MM.1S (cell line): Measurements from ENCODE around the gene KCNJ1.

Experiments used
- DNase-seq: peaks from one replicate; pipeline ENCODE4 v3.0.0-alpha.2; 2015
- H2AFZ ChIP-seq: fragments of 300-600 bp; sonication (generic); 2 replicates; pipeline ENCODE4 v1.6.0; 2016; ENCODE audit warnings: antibody characterized with exemption, low read length
- H3F3A ChIP-seq: fragments of 300-600 bp; sonication (generic); 2 replicates; pipeline ENCODE4 v1.6.1; 2016; ENCODE audit warnings: mild to moderate bottlenecking, antibody characterized with exemption, low read length, moderate library complexity, mixed read lengths; ENCODE audit not compliant: insufficient read depth
- H3K27ac ChIP-seq: fragments of 300-600 bp; sonication (generic); 2 replicates; pipeline ENCODE4 v1.5.1; 2016; ENCODE audit warnings: mild to moderate bottlenecking, low read length
- H3K27me3 ChIP-seq: fragments of 300-600 bp; sonication (generic); replicated peaks from 2 replicates; pipeline ENCODE4 v1.6.0; 2016; ENCODE audit warnings: low read length; ENCODE audit not compliant: insufficient read depth
- H3K36me3 ChIP-seq: fragments of 300-600 bp; sonication (generic); replicated peaks from 2 replicates; pipeline ENCODE4 v1.6.1; 2016; ENCODE audit warnings: mild to moderate bottlenecking, low read length, mixed read lengths; ENCODE audit not compliant: insufficient read depth
- H3K4me1 ChIP-seq: fragments of 300-600 bp; sonication (generic); 2 replicates; pipeline ENCODE4 v1.6.1; 2016; ENCODE audit warnings: low read length, mixed read lengths
- H3K4me2 ChIP-seq: fragments of 300-600 bp; sonication (generic); 2 replicates; pipeline ENCODE4 v1.6.0; 2016; ENCODE audit warnings: low read depth, low read length
- H3K4me3 ChIP-seq: fragments of 300-600 bp; sonication (generic); 2 replicates; pipeline ENCODE4 v1.5.1; 2016; ENCODE audit warnings: low read length, mixed read lengths
- H3K79me2 ChIP-seq: fragments of 300-600 bp; sonication (generic); 2 replicates; pipeline ENCODE4 v1.6.1; 2016; ENCODE audit warnings: mixed run types, low read length, mixed read lengths
- H3K9ac ChIP-seq: fragments of 300-600 bp; sonication (generic); 2 replicates; pipeline ENCODE4 v1.6.1; 2016; ENCODE audit warnings: low read length, mixed read lengths
- H3K9me2 ChIP-seq: fragments of 300-600 bp; sonication (generic); replicated peaks from 2 replicates; pipeline ENCODE4 v1.6.1; 2016; ENCODE audit warnings: mild to moderate bottlenecking, low read length, mixed read lengths; ENCODE audit not compliant: insufficient read depth
- H3K9me3 ChIP-seq: fragments of 300-600 bp; sonication (generic); replicated peaks from 2 replicates; pipeline ENCODE4 v1.6.1; 2016; ENCODE audit warnings: mild to moderate bottlenecking, low read length, mixed read lengths; ENCODE audit not compliant: insufficient read depth
- H4K20me1 ChIP-seq: fragments of 300-600 bp; sonication (generic); 2 replicates; pipeline ENCODE4 v1.6.1; 2016; ENCODE audit warnings: mild to moderate bottlenecking, low read length, moderate library complexity, mixed read lengths; ENCODE audit not compliant: insufficient read depth
- CTCF ChIP-seq: fragments of 300-600 bp; sonication (generic); IDR thresholded peaks from 2 replicates; pipeline ENCODE4 v1.5.1; 2016; ENCODE audit warnings: antibody characterized with exemption, low read length, mixed read lengths
- EZH2 ChIP-seq: fragments of 300-600 bp; sonication (generic); optimal IDR thresholded peaks from 2 replicates; pipeline ENCODE3; 2017; ENCODE audit warnings: low read depth, mild to moderate bottlenecking, antibody characterized with exemption, low read length, mixed read lengths
- EZH2phosphoT487 ChIP-seq: fragments of 300-600 bp; sonication (generic); IDR thresholded peaks from 2 replicates; pipeline ENCODE4 v1.6.1; 2018; ENCODE audit warnings: antibody characterized with exemption, low read length

KCNJ1 gene

GRCh38 chr11:128835741-128836430, 31.2 kb downstream of the KCNJ1 start:
- Histone ChIP-seq H3K36me3 (no peaks in the 10 kb centered on the region), H3K27ac (no peak overlapping the region), H3K9me2 (no peaks in the 10 kb centered on the region), H3K4me2 (no peak overlapping the region), H2AFZ (no peak overlapping the region), H4K20me1 (no peaks in the 10 kb centered on the region), H3K4me3 (no peak overlapping the region), H3K79me2 (no peaks in the 10 kb centered on the region; the same call in 1 of the 2 replicates), H3K9me3 (no peaks in the 10 kb centered on the region), H3K4me1 (peaks cover 13% of the 10 kb centered on the region), H3K27me3 (no peaks in the 10 kb centered on the region), H3K9ac (no peak overlapping the region), H3F3A (peaks cover 2% of the 10 kb centered on the region)
- DNase-seq: no peak
- no peak for TF ChIP-seq EZH2phosphoT487
- no peak for TF ChIP-seq EZH2
- TF ChIP-seq CTCF: no peak

GRCh38 chr11:128834157-128834556, 32.9 kb downstream of the KCNJ1 start:
- no peaks in the 10 kb centered on the region for H3K27me3 ChIP-seq
- H3K4me1 ChIP-seq: peaks cover 22% of the 10 kb centered on the region
- DNase-seq: no peak
- H3K9me3 ChIP-seq: no peaks in the 10 kb centered on the region
- H3K79me2 ChIP-seq: no peaks in the 10 kb centered on the region; the same call in 1 of the 2 replicates
- H3K27ac ChIP-seq: no peak overlapping the region
- H3K36me3 ChIP-seq: no peaks in the 10 kb centered on the region
- TF ChIP-seq EZH2phosphoT487: no peak
- no peak for TF ChIP-seq CTCF
- no peak for TF ChIP-seq EZH2
- no peak overlapping the region for H3K4me3 ChIP-seq
- H2AFZ ChIP-seq: no peak overlapping the region
- no peak overlapping the region for H3K4me2 ChIP-seq
- no peak overlapping the region for H3K9ac ChIP-seq
- H3K9me2 ChIP-seq: no peaks in the 10 kb centered on the region
- no peaks in the 10 kb centered on the region for H4K20me1 ChIP-seq
- peaks cover 19% of the 10 kb centered on the region for H3F3A ChIP-seq

- Histone ChIP-seq H4K20me1 (no peaks in the 10 kb centered on the region), H3K27me3 (no peaks in the 10 kb centered on the region), H3K9me2 (no peaks in the 10 kb centered on the region), H3K4me3 (peak overlapping the region; percentile 15), H3K4me2 (peak overlapping the region; percentile 65), H2AFZ (no peak overlapping the region), H3K9me3 (no peaks in the 10 kb centered on the region), H3K4me1 (peaks cover 22% of the 10 kb centered on the region), H3K9ac (peak overlapping the region; percentile 20; the same call in 1 of the 2 replicates), H3K27ac (peak overlapping the region; percentile 86; the same call in 1 of the 2 replicates), H3F3A (peaks cover 23% of the 10 kb centered on the region), H3K79me2 (no peaks in the 10 kb centered on the region; the same call in 1 of the 2 replicates), H3K36me3 (no peaks in the 10 kb centered on the region)
- peak; percentile 50 for DNase-seq
- no peak for TF ChIP-seq EZH2
- no peak for TF ChIP-seq CTCF
- TF ChIP-seq EZH2phosphoT487: no peak
Measured at GRCh38 chr11:128832121-128832497, 35.0 kb downstream of the KCNJ1 start.
